LNCAP (cell line): ENCODE data around the gene DBNL.
"Not testable (repeated sequence)": the region's sequence is repeated elsewhere in the genome, so short reads cannot be mapped to it uniquely, and the experiment has no call there.

Experiments
- TF ChIP-seq, protein P1 (sequence below): fragments of 450-650 bp; IDR thresholded peaks from 2 replicates; pipeline ENCODE4 v1.5.1; 2017; ENCODE audit warnings: mild to moderate bottlenecking

DBNL gene

DNA sequence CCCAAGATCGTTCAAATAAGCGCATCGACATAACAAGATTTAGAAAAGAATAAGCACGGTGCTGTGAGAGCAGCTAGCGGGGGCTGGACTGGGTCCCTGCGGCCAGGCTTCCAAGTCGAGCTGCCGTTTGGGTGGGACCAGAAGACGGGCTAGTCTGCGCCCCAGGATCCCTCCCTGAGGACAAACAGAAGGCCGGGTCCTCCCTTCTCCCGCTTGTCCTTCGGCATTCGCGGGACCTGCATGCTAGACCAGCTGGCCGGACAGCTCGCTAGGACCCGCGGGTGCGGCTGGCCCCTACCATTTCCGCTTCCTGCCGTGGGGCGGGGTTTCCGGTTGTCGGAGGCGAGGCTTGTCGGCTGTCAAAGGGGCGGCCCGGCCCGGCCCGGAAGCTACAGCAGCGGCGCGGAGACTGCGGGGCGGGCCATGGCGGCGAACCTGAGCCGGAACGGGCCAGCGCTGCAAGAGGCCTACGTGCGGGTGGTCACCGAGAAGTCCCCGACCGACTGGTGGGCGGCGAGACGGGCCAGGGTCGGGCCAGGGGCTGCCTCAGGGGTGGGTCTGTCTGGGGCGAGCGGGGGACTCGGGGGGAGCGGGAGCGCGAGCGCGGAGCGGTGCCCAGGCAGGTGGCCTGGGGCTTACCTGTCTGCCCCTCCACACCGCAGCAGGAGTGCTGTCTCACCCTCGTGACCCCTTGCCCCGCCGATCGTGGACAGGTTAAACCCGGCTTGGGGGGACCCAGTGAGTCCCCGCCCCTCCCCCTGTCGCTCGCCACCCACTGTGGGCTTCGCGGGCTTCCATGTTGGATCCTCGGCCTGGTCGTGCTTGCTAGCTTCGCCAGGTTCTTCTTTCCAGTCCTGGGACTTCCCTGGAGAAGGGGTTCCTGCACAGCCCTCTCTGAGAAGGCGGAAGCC is at the start of gene DBNL:
TSS of gene DBNL (plus strand) at position 388 of the 911 bp plus-strand sequence. CDS start at position 424, 36 bp downstream.
- TF ChIP-seq, protein P1, sequence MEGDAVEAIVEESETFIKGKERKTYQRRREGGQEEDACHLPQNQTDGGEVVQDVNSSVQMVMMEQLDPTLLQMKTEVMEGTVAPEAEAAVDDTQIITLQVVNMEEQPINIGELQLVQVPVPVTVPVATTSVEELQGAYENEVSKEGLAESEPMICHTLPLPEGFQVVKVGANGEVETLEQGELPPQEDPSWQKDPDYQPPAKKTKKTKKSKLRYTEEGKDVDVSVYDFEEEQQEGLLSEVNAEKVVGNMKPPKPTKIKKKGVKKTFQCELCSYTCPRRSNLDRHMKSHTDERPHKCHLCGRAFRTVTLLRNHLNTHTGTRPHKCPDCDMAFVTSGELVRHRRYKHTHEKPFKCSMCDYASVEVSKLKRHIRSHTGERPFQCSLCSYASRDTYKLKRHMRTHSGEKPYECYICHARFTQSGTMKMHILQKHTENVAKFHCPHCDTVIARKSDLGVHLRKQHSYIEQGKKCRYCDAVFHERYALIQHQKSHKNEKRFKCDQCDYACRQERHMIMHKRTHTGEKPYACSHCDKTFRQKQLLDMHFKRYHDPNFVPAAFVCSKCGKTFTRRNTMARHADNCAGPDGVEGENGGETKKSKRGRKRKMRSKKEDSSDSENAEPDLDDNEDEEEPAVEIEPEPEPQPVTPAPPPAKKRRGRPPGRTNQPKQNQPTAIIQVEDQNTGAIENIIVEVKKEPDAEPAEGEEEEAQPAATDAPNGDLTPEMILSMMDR, result no peak

DNA sequence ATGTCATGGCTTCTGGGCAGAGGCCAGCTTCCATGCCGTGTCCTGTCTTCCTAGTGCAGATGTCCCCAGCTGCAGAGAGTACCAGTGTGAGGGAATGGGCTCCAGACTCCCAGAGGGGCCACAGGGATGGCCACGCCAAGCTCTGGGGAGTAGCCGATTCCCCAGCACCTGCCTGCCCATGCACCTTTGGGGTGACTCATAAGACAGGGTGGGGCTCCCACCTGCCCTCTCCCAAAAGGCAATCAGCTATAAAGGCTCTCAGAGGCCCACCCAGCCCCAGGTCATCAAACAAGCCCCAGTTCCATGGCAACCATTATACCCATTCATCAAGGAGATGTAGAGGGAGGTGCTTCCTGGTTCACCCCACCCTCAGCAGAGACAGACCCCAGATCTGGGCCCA is 47.0 kb upstream of the DBNL start, which contains the start of gene SPDYE1:
TSS of gene SPDYE1 (plus strand) at position 366 of the 400 bp plus-strand sequence. CDS start 2,053 bp downstream, outside the sequence.
- TF ChIP-seq, protein P1, result not testable (repeated sequence)

DNA sequence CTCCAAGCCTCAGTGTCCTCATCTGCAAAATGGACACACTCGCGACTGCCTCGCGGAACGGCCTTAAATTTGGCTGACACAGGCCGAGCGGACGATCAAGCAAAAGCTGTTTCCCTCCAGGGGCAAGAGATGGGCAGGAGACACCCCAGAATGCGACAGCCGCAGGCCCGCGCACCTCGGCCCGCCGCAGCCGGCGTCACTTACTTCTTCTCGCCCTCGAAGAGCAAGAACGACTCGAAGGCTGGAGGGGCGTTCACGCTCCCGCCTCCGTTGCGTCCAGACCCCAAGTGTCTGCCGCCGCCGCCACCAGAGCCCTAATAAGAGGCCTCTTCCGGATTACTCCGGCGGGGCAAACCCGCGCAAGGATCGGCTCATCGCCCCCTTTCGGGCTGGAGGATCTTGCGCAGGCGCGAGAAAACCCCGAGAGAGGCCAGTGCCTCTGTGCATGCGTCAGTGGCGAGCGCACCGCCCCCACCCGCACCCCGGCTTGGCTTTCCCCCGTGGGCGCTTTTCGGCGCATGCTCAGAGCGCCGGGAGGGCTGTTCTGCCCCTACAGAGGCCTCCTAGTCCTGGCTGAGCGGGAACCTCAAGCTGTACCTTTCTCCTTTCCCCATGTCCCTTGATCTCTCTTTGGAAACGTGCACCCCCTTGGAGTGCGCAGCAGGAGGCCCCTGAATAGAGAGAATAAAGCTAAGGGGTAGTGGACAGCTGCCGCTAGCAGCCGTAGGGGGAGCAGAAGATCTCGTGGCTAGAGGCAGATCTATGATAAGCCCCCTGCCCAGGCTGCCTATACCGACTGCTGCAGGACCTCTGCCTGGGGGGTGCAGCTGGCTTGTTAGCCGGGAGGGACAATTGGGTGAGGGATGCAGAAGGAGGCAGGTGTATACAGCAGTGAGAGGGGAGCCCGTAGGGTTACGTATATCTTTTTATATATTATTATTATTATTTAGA is 25.4 kb upstream of the DBNL start:
- TF ChIP-seq, protein P1, result peak; percentile 80

DNA sequence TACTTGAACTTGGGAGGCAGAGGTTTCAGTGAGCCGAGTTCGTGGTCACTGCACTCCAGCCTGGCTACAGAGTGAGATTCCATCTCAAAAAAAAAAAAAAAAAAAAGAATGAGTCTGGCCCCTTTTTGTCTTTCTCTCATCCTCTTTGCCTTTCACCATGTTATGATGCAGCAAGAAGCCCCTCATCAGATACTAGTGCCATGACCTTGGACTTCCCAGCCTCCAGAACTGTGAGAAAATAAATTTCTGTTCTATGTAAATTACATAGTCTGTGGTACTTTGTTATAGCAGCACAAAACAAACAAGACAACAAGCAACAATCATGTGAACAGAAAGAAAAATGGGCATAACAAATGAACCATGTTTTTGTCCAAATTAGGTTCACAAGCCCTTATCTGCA is 2.3 kb upstream of the DBNL start:
- TF ChIP-seq, protein P1, result no peak

DNA sequence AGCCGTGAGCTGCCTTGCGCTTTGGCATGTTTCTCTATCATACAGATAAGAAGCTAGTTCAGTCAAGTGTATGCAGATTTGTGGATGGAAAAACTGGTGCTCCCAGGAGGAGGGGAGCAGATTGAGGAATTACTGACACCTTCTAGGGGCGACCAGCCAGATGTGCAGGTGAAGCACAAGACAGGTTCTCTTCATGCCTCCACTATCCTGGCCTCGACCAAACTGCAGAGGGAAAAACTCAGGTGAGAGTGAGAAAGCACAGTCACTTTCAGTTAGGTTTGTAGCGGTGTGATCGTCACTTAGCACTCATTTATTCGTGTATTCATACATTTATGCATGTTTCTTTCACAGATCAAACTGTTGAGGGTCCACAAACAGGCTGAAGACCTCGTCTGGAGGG is 600 bp upstream of the DBNL start:
- TF ChIP-seq, protein P1, result no peak

DNA sequence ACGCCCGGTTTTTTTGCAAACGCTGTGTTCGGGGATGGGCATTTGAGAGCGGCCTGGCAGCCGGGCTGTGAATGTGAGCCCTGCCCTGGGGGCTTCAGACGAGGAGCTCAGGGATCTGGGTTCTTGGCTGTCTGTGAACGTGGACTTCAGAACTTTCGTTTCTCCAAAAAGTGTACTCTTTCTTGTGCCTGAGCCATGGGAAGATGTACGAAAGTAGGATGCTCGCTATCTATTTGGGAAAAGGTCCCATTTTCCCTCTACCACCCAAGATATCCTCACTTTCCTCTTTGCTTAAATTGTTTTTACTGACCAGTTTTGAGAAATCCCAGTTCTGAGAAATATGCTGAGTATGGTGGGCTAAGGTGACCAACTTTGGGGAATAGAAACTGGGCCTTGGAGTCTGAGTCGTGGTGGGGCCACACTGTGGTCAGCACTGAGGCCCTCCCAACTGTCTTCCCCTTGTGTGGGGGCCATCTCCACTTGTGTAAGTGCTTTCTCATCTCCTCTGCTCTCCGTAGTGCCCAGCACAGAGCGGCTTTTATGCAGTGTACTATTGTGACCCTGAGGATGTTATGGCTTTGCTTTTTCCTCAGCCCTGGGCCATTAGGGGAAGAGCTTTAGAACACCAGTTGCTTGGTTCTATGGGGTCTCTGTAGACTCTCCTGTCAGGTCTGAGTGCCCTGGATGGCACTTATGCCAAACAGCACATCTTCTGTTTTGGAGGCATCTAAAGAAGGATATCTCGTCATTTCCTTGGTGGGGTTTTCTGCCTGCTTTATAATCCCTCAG is 918 bp downstream of the DBNL start:
- TF ChIP-seq, protein P1, result no peak
